ENCODE measurements around the gene DAPK1.
"Not testable (repeated sequence)": the region's sequence is repeated elsewhere in the genome, so short reads cannot be mapped to it uniquely, and the experiment has no call there.

DAPK1 gene

GRCh38 chr9:87498046-87498810, 561 bp downstream of the DAPK1 start:
- DNase-seq (ENCODE audit: low read depth, low spot score) = peak; percentile 82

- DNase-seq (ENCODE audit: low read depth, low spot score) = peak; percentile 39
These were observed 1.2 kb downstream of the DAPK1 start for GRCh38 chr9:87498811-87499360.

- no peak for DNase-seq (ENCODE audit: low read depth, low spot score)
These were observed 1.9 kb downstream of the DAPK1 start for GRCh38 chr9:87499424-87500017.

- no peak for DNase-seq (ENCODE audit: low read depth, low spot score)
These were observed 3.0 kb downstream of the DAPK1 start for GRCh38 chr9:87500491-87501270.

- not testable (repeated sequence) for DNase-seq (ENCODE audit: low read depth, low spot score)
These were observed 3.6 kb downstream of the DAPK1 start for GRCh38 chr9:87501271-87501656.

- DNase-seq (ENCODE audit: low read depth, low spot score) = no peak
These were observed 4.1 kb downstream of the DAPK1 start for GRCh38 chr9:87501806-87502205.

- no peak for DNase-seq (ENCODE audit: low read depth, low spot score)
These were observed 4.9 kb downstream of the DAPK1 start for GRCh38 chr9:87502391-87503221.

- DNase-seq (ENCODE audit: low read depth, low spot score) = no peak
These were observed 5.8 kb downstream of the DAPK1 start for GRCh38 chr9:87503430-87503829.

GRCh38 chr9:87503927-87504326, 6.3 kb downstream of the DAPK1 start:
- DNase-seq (ENCODE audit: low read depth, low spot score) = no peak

GRCh38 chr9:87504938-87505337, 7.3 kb downstream of the DAPK1 start:
- DNase-seq (ENCODE audit: low read depth, low spot score) = no peak

- no peak for DNase-seq (ENCODE audit: low read depth, low spot score)
These were observed 8.4 kb downstream of the DAPK1 start for GRCh38 chr9:87505869-87506678.

- no peak for DNase-seq (ENCODE audit: low read depth, low spot score)
These were observed 9.9 kb downstream of the DAPK1 start for GRCh38 chr9:87507576-87507975.

GRCh38 chr9:87510252-87510683, 12.6 kb downstream of the DAPK1 start:
- no peak for DNase-seq (ENCODE audit: low read depth, low spot score)

GRCh38 chr9:87512311-87512710, 14.6 kb downstream of the DAPK1 start:
- DNase-seq (ENCODE audit: low read depth, low spot score) = peak; percentile 45

- DNase-seq (ENCODE audit: low read depth, low spot score) = no peak
These were observed 15.5 kb downstream of the DAPK1 start for GRCh38 chr9:87513161-87513560.

- DNase-seq (ENCODE audit: low read depth, low spot score) = no peak
These were observed 16.3 kb downstream of the DAPK1 start for GRCh38 chr9:87513880-87514535.

- no peak for DNase-seq (ENCODE audit: low read depth, low spot score)
These were observed 17.3 kb downstream of the DAPK1 start for GRCh38 chr9:87515006-87515405.

- DNase-seq (ENCODE audit: low read depth, low spot score) = no peak
These were observed 18.0 kb downstream of the DAPK1 start for GRCh38 chr9:87515588-87516221.

GRCh38 chr9:87516222-87516925, 18.7 kb downstream of the DAPK1 start:
- DNase-seq (ENCODE audit: low read depth, low spot score) = no peak
